Epithelial cell of proximal tubule (primary cell): Measurements from ENCODE around the gene ATG12. TPM values are rescaled to one million over a fixed set of nuclear protein-coding genes. Genes with fewer than 3 reads are reported as not detected.

Experiments
- DNase-seq: peaks from one replicate; pipeline ENCODE4 v3.0.0-alpha.2; 2011; ENCODE audit warnings: low read depth
- H3K4me3 ChIP-seq: 2 replicates; pipeline ENCODE4 v1.5.1; 2011; ENCODE audit warnings: low read depth, mild to moderate bottlenecking, low read length
- total RNA-seq: library from RNA; depleted of rRNA; stranded (reverse); fragments of >200 nt; gene quantifications from 2 replicates; pipeline ENCODE4 v1.2.3, GENCODE V29; 2015
- TF ChIP-seq, protein P1 (sequence below): conservative IDR thresholded peaks from 2 replicates; pipeline ENCODE4 v1.5.1; 2012; ENCODE audit warnings: low read depth, mild to moderate bottlenecking, low read length

ATG12 gene
- total RNA-seq, 1 donor from 2014 or later = 20.6 TPM

DNA sequence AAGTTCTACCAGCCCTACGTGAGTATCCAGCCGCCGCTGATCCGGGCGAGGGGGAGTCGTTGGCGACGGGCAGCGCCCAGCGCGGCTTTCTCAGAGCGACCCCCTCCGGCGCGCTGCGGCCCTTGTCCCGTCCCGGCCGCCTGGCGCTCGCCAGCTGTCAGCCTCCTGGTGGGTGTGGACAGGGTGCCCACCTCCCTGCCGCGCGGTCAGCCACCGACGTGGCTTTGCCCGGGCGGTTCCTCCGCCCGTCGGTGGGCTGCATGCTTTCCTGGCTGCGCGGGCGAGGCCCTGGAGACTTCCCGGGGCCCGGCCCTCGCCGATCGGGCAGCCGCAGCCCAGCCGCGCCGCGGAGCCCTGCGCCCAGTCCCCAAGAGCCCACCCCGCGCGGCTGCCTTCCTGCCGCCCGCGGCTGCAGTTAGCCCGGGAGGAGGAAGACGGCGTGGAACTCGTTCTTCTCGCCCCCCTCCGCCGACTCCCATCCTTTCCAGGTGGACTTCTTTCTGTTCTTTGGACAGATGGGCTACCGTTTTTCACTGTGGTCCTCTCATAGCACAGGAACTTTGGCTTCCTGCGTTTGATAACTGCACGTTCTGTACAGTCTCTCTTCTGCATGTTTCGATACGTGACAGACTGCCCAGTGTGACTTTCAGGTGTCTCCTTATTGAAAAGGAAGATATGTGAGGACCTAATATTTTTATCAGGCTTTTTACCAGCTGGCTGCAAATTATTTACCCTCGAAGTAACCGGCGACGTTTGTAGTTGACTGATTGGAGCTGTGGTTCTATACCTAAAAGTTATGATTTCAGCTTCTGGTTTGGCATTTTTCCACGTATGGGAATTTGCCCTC lies 947 bp upstream of the ATG12 start:
- DNase-seq = no peak
- peak overlapping the region; percentile 64 for H3K4me3 ChIP-seq
- TF ChIP-seq, protein P1, sequence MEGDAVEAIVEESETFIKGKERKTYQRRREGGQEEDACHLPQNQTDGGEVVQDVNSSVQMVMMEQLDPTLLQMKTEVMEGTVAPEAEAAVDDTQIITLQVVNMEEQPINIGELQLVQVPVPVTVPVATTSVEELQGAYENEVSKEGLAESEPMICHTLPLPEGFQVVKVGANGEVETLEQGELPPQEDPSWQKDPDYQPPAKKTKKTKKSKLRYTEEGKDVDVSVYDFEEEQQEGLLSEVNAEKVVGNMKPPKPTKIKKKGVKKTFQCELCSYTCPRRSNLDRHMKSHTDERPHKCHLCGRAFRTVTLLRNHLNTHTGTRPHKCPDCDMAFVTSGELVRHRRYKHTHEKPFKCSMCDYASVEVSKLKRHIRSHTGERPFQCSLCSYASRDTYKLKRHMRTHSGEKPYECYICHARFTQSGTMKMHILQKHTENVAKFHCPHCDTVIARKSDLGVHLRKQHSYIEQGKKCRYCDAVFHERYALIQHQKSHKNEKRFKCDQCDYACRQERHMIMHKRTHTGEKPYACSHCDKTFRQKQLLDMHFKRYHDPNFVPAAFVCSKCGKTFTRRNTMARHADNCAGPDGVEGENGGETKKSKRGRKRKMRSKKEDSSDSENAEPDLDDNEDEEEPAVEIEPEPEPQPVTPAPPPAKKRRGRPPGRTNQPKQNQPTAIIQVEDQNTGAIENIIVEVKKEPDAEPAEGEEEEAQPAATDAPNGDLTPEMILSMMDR = no peak

GRCh38 chr5:115840873-115841272 lies 492 bp downstream of the ATG12 start:
- TF ChIP-seq, protein P1 = no peak
- H3K4me3 ChIP-seq = peak overlapping the region; percentile 64
- no peak for DNase-seq

DNA sequence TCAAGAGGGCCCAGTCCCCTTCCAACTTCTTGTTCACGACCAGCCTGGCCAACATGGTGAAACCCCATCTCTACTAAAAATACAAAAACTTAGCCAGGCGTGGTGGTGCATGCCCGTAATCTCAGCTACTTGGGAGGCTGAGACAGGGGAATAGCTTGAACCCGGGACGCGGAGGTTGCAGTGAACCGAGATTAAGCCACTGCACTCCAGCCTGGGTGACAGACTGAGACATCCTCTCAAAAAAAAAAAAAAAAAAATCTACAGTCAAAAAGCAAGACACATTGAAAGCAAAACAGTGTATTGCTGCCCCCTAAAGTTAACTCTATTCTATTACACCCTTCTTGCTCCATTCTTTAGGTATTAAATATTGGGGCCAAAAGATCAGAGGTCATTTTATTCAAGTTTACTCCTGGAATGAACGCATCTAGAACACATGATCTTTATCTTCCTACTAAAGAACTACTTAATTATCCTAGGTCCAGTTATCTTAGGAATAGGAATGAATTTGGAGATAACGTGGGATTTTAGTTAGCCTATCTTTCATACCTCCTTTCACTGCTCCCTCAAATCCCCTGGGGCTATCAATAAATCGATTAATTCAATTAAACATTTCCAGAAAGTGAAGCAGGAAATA lies 2.4 kb downstream of the ATG12 start:
- TF ChIP-seq, protein P1 = peak; percentile 59
- DNase-seq = no peak

DNA sequence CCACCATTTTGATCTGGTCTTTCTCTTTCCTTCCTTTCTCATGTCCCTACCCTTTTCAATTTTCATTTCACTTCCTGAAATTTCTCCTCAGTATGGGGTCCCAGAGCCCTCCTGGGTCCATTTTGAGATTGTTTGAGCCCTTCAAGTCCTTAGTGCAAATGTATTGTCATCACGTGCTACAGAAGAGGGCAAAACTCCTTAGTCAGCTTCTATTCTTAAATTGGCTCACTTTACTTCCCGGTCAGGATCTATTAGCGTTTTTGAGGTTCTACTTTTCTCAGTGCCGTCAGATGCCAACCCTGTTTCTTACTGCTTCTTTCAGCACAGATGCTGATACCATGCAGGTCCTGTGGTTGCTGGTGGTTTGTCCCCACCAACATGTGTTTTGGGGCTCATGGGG lies 5.9 kb downstream of the ATG12 start:
- DNase-seq = no peak
- TF ChIP-seq, protein P1 = no peak
- H3K4me3 ChIP-seq = no peak overlapping the region

More for the DNA sequence above, 2.4 kb downstream of the ATG12 start:
- H3K4me3 ChIP-seq = peak overlapping the region; percentile 12

GRCh38 chr5:115831163-115831768 lies 10.1 kb downstream of the ATG12 start:
- H3K4me3 ChIP-seq = no peak overlapping the region
- TF ChIP-seq, protein P1 = peak; percentile 92
- DNase-seq = no peak

DNA sequence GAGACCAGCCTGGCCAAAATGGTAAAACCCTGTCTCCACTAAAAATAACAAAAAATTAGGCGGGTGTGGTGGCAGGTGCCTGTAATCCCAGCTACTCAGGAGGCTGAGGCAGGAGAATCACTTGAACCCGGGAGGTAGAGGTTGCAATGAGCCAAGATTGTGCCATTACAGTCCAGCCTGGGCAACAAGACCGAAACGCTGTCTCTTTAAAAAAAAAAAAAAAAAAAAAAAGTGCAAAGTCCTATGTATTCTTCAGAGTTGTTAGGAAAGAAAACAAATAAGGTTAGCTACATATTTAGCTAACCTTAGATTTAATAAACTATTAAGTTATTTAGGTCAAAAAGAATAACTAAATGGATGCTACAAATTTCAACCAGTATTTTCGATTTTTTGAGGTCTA lies 11.5 kb downstream of the ATG12 start:
- TF ChIP-seq, protein P1 = no peak
- H3K4me3 ChIP-seq = no peak overlapping the region
- no peak for DNase-seq
